GM18520 (cell line): ENCODE data around the gene DNAH8.

ENCODE experiments used
- ATAC-seq: cut with Tn5 transposase; IDR thresholded peaks from one replicate; pipeline ENCODE4 v1.9.1; 2021; ENCODE audit not compliant: unreplicated experiment

DNAH8 gene

GRCh38 chr6:39005774-39006173 is 290.7 kb downstream of the DNAH8 start:
- ATAC-seq: no peak

DNA sequence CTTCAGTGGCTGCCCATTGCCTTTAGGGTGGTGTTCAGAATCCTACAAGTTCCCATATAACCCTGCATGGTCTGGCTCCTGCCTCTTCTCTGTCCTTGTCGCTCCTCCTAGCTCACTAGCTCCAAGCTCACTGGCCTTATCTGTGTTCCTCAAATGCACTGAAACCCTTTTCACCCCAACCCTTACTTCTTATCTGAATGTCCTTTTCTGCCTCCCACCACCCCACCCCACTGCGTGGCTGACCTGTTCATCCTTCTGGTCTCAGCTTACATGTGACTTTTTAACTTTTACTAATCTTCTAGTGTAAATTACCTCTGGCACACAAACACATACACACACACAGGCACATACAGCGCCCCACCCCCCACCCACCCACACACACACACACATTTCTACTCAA is 292.5 kb downstream of the DNAH8 start:
- ATAC-seq: no peak

- ATAC-seq: no peak
Observed at GRCh38 chr6:39008737-39009136, 293.6 kb downstream of the DNAH8 start.

DNA sequence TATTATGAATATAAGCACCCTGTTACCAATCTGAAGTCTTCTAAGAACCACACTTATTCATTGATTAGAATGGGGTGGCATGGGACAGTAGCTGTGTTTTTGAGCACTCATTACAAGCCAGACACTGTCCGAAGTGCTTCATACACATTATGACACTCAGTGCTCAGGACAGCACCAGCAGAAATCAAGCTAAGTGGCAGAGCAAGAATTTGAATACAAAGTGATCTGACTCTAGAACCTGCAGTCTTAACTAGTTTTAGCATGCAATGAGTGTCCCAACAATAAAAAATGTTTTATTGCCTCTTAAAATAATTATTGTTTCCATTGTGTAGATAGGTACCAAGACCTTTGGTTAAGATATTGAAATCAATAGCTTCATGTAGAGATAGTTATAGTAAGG is 294.4 kb downstream of the DNAH8 start:
- no peak for ATAC-seq

- ATAC-seq: no peak
Observed at GRCh38 chr6:39016839-39017546, 301.9 kb downstream of the DNAH8 start.

GRCh38 chr6:39017547-39017880 is 302.4 kb downstream of the DNAH8 start:
- no peak for ATAC-seq

DNA sequence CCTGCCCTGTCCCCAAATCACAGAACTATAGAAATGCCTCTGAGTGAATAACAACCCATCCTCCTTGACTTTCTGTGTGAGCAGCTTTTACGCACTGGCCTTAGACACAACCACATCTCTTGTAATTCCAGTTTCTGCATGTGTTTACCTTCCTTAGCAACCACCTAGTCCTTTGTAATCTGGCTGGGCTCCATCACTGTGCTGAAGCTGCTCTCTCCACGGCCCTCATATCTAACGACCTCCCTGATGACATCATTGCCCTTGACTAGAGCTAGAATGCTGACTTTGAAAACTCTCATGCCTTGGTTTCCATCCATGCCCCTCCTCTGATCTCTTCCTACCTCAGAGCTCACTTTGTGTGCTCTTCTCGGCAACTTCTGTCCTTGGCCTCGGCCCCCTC is 303.0 kb downstream of the DNAH8 start:
- ATAC-seq: no peak

DNA sequence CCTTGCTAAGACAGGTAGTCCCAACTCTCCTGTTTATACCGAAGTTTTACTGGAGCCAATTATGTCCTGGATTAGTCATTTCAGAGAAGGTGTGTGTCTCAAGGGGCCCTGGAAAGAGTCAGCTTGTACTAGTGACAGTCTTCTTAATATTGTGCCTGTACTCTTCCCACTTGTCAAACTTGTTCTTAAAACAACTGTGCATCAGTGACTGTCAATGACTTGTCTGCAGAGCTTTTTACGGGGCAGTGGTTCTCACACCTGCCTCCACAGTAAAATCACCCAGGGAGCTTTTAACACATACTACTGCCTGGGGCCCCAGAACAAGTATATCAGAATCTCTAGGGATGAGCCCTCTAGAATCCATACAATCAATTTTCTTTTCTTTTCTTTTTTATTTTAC is 305.0 kb downstream of the DNAH8 start:
- no peak for ATAC-seq

DNA sequence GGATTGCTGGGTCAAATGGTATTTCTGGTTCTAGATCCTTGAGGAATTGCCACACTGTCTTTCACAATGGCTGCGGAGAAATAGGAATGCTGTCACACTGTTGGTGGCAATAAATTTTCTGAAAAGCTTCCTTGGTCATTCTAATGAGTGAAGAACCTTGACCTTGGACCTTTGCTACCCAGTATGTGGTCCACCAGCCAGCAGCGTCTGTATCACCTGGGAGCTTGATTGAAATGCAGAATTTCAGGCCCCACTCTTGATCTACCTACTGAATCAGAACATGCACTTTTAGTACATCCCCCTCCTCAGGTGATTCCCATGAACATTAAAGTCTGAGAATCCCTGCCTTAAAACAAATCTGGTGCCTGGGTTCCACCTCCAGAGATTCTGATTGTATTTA is 305.9 kb downstream of the DNAH8 start:
- ATAC-seq: no peak

DNA sequence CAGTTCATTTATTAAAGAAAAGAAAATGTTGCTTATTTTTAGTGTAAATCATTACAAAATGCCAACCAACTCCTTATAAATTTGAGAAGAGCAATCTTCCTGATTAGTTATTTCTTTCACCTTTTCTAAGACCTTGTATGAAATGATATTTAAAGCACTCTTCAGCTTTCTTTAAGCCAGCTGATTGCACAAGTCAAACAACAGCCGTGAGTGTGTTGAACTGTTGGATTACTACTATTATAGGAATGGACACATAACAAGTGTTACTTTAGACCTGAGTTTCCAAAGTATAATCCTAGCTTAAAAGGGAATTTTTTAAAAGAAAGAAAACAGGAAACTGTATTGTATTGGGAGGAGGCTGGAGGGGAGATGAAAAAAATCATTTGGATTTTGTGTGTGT is 306.7 kb downstream of the DNAH8 start:
- no peak for ATAC-seq

- ATAC-seq: no peak
Observed at GRCh38 chr6:39026175-39026574, 311.1 kb downstream of the DNAH8 start.

- no peak for ATAC-seq
Observed at GRCh38 chr6:39029156-39030011, 314.3 kb downstream of the DNAH8 start.

- no peak for ATAC-seq
Observed at GRCh38 chr6:39035681-39036080, 320.6 kb downstream of the DNAH8 start.

DNA sequence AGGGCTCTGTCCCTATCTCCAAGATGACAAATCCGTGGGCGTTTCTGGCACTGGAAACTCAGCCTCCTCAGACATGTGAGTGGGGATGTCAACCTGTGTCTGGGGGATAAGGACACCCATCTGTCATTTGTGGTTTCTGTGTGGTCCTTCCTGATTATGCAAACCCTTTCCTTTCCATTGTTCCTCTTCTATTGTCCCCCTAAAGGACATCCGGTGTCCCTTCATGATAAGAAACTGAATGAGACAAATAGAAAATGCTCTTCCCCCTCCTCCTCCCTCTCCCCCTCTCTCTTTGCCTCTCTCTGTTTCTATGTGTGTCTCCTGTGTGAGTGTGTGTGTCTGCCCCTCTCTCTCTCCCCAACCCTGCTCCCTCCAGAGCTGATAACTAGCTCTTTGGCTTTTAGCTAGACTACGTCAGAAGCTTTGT is 322.0 kb downstream of the DNAH8 start:
- ATAC-seq: no peak

GRCh38 chr6:39037707-39038106 is 322.6 kb downstream of the DNAH8 start:
- no peak for ATAC-seq

DNA sequence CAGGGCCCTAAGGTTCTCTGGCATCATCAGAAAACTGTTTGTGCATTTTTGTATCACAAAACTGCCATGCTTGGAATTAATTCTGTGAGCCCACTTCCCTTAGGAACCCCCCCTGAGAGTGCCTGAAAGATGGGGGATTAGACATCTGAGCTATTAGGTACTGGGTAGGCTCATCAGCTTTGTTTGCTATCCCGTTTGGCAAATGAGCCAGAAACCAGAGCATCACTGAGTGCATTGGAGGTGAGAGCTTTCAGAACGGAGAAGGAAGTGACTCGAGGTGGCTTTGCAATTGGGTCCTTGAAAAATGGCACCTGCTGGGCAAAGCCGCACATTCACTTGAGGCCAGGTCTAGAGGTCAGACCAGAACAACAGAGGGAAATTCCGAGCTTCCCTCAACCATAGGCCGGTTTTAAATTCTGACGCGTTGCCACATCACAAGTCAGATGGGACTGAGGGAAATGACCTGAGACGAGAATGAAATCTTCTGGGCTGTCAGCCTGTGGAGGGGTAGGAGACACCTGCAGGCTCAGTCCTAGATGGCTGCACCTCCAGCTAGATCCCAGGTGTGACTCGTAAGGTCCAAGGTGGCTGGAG is 325.1 kb downstream of the DNAH8 start:
- ATAC-seq: peak; percentile 52

DNA sequence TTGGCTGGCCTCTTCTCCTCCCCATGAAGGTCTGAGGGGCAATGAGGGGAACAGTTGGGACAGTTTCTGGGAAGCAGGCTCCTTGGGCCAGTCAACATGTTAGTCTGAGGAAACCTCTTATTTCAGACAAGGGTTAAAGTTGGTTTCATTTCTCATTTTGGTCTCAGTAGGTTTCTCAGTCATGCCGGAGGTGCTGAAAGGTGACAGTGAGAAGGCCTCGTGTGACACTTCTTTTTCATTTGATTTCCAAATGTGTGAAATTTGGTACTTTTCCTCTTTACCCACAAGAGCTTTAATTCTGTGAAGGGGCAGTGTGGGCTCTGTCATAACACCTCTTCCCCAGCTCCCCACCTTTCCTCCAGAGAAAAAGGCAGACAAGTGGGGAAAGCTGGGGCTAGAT is 326.0 kb downstream of the DNAH8 start:
- ATAC-seq: no peak

GRCh38 chr6:39043776-39044175 is 328.7 kb downstream of the DNAH8 start:
- ATAC-seq: no peak

- ATAC-seq: no peak
Observed at GRCh38 chr6:39044181-39044580, 329.1 kb downstream of the DNAH8 start.

DNA sequence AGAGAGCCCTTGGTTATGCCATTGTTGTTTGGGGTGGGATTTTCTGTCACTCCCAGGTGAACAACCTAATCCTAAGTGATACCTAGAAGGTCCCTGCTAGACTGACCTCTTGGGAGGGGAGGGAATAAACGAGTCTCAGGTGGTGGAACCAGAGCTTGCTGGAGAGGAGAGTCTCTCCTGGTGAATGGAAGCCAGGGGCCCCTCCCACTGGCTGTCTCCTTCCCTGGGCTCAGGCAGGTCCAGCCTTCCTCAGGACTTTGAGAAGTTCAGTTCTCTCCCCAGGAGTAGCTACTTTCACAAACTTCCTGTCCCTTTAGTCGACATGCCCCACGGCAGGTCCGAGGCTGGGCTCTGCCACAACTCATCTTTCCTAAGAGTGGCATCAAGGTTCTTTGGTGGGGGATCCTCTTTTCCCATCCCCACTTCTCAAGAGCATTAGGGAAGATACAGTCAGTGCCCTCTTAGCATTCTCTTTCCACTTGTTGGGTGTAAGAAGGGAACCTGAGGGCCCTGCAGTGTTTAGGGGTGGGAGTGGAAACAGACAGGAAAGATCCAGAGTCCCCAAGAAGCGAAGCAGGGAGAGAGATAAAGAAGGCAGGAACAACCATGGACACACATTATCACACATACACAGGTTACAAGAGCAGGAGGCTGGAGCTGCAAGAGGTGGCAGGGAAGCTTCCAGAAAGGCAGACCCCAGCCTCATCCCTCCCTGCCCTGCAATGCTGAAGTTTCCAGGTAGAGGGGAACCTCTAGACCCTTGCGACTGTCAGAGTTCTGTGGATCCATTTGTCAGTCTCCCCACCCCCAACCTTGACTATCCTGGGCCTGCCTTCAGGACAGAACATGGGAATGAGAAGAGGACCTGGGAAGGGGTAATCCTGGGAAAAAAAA is 332.6 kb downstream of the DNAH8 start:
- ATAC-seq: no peak
